ENCODE data around the gene PDGFA.

- TF ChIP-seq CTCF (IDR thresholded peaks at IDR 0.05), result no peak
- TF ChIP-seq POLR2A (IDR thresholded peaks at IDR 0.05), result no peak
Measured at GRCh38 chr7:524800-525199, 5.2 kb upstream of the PDGFA start.

Data from esophagus squamous epithelium (tissue), 4 donors.